HepG2 (cell line): ENCODE measurements around the gene CXXC5. TPM values are rescaled to one million over a fixed set of nuclear protein-coding genes. Genes with fewer than 3 reads are reported as not detected.

Source experiments
- ATF7 ChIP-seq, 2 experiments: fragments of 450-650 bp in 1 of 2; sonication (generic) in 1 of 2; formaldehyde crosslinking in 1 of 2; IDR thresholded peaks; 2 replicates each; pipeline versions ENCODE4 v1.4.0 to v1.6.1; 2016 to 2020; ENCODE audit warnings: antibody characterized with exemption in 1 of 2, mild to moderate bottlenecking in 1 of 2, missing genetic modification reagents in 1 of 2
- BCL6 ChIP-seq: IDR thresholded peaks from 2 replicates; pipeline ENCODE4 v1.6.1; 2016; ENCODE audit warnings: missing genetic modification reagents, missing compliant biosample characterization
- CENPT ChIP-seq: sonication (generic); formaldehyde crosslinking; IDR thresholded peaks from 2 replicates; pipeline ENCODE4 v1.8.0; 2022; ENCODE audit warnings: low read depth, mild to moderate bottlenecking, moderate library complexity, missing genetic modification reagents
- CTCF ChIP-seq: sonication (generic); formaldehyde crosslinking; IDR thresholded peaks from 2 replicates; pipeline ENCODE4 v1.5.0; 2020; ENCODE audit warnings: mild to moderate bottlenecking, missing genetic modification reagents, moderate library complexity
- DR1 ChIP-seq: sonication (generic); formaldehyde crosslinking; IDR thresholded peaks from 2 replicates; pipeline ENCODE4 v1.8.0; 2021; ENCODE audit warnings: mild to moderate bottlenecking, missing genetic modification reagents, inconsistent platforms
- EED ChIP-seq: sonication (generic); formaldehyde crosslinking; IDR thresholded peaks from 2 replicates; pipeline ENCODE4 v1.5.0; 2020; ENCODE audit warnings: mild to moderate bottlenecking, missing genetic modification reagents
- FOXC1 ChIP-seq: sonication (generic); formaldehyde crosslinking; IDR thresholded peaks from 2 replicates; pipeline ENCODE4 v1.8.0; 2022; ENCODE audit warnings: mild to moderate bottlenecking, missing genetic modification reagents, borderline replicate concordance
- GATAD1 ChIP-seq: IDR thresholded peaks from 2 replicates; pipeline ENCODE4 v1.6.1; 2016; ENCODE audit warnings: missing genetic modification reagents, missing compliant biosample characterization
- HNF4A ChIP-seq: sonication (generic); formaldehyde crosslinking; IDR thresholded peaks from 2 replicates; pipeline ENCODE4 v1.4.0; 2020; ENCODE audit warnings: missing genetic modification reagents
- NFATC3 ChIP-seq: sonication (generic); formaldehyde crosslinking; IDR thresholded peaks from 2 replicates; pipeline ENCODE4 v1.5.1; 2020; ENCODE audit warnings: mild to moderate bottlenecking, missing genetic modification reagents
- NR2F2 ChIP-seq: IDR thresholded peaks from 2 replicates; pipeline ENCODE4 v1.6.1; 2012; ENCODE audit warnings: low read depth, inconsistent platforms, borderline replicate concordance
- PHF21A ChIP-seq: sonication (generic); formaldehyde crosslinking; IDR thresholded peaks from 2 replicates; pipeline ENCODE4 v1.5.0; 2020; ENCODE audit warnings: mild to moderate bottlenecking, missing genetic modification reagents
- SKIL ChIP-seq: sonication (generic); formaldehyde crosslinking; IDR thresholded peaks from 2 replicates; pipeline ENCODE4 v1.8.0; 2022; ENCODE audit warnings: missing genetic modification reagents, mild to moderate bottlenecking, moderate library complexity, borderline replicate concordance
- TP53 ChIP-seq: sonication (generic); formaldehyde crosslinking; conservative IDR thresholded peaks from 2 replicates; pipeline ENCODE4 v1.4.0; 2020; ENCODE audit warnings: missing genetic modification reagents
- ZBTB37 ChIP-seq: sonication (generic); formaldehyde crosslinking; IDR thresholded peaks from 2 replicates; pipeline ENCODE4 v1.4.0; 2020; ENCODE audit warnings: mild to moderate bottlenecking, missing genetic modification reagents
- ZNF274 ChIP-seq: sonication (generic); formaldehyde crosslinking; IDR thresholded peaks from 2 replicates; pipeline ENCODE4 v1.5.1; 2020; ENCODE audit warnings: mild to moderate bottlenecking, missing genetic modification reagents
- ZNF33B ChIP-seq: sonication (generic); formaldehyde crosslinking; IDR thresholded peaks from 2 replicates; pipeline ENCODE4 v1.5.1; 2020; ENCODE audit warnings: mild to moderate bottlenecking, missing genetic modification reagents
- ZNF501 ChIP-seq: sonication (generic); formaldehyde crosslinking; IDR thresholded peaks from 2 replicates; pipeline ENCODE4 v1.5.1; 2020; ENCODE audit warnings: mild to moderate bottlenecking, moderate library complexity, missing genetic modification reagents
- ZNF549 ChIP-seq: sonication (generic); formaldehyde crosslinking; IDR thresholded peaks from 2 replicates; pipeline ENCODE4 v1.5.0; 2020; ENCODE audit warnings: missing genetic modification reagents
- ZNF678 ChIP-seq: sonication (generic); formaldehyde crosslinking; IDR thresholded peaks from 2 replicates; pipeline ENCODE4 v1.4.0; 2020; ENCODE audit warnings: mild to moderate bottlenecking, missing genetic modification reagents
- ZNF703 ChIP-seq: sonication (generic); formaldehyde crosslinking; IDR thresholded peaks from 2 replicates; pipeline ENCODE4 v1.5.1; 2020; ENCODE audit warnings: missing genetic modification reagents, mild to moderate bottlenecking, moderate library complexity, borderline replicate concordance
- ZNF770 ChIP-seq: sonication (generic); formaldehyde crosslinking; IDR thresholded peaks from 2 replicates; pipeline ENCODE4 v1.5.0; 2020; ENCODE audit warnings: mild to moderate bottlenecking, missing genetic modification reagents
- ZNF782 ChIP-seq: sonication (generic); formaldehyde crosslinking; IDR thresholded peaks from 2 replicates; pipeline ENCODE4 v1.4.0; 2020; ENCODE audit warnings: missing genetic modification reagents, mild to moderate bottlenecking, borderline replicate concordance
- polyA plus RNA-seq, 8 experiments: library from polyadenylated mRNA; depleted of rRNA in 3 of 8; stranded (reverse) in 7 of 8; unstranded in 1 of 8; fragments of >200 nt; fragmentation: Illumina TruSeq in 4 of 8; extraction: Trizol in 4 of 8; gene quantifications; 2 replicates each; pipeline versions ENCODE4 v1.2.1 to v1.2.3, GENCODE V29; 2011 to 2016; ENCODE audit warnings: low read depth in 4 of 8, missing spikeins in 1 of 8, mixed read lengths in 1 of 8; ENCODE audit not compliant: insufficient read depth in 1 of 8
- total RNA-seq, 5 experiments: library from RNA; depleted of rRNA; stranded (reverse); fragments of >200 nt; fragmentation: Illumina TruSeq; extraction: Trizol; gene quantifications; 2 replicates each; pipeline ENCODE4 v1.2.3, GENCODE V29; 2016; ENCODE audit warnings: low read depth in 1 of 5

CXXC5 gene
- total and polyA plus RNA-seq, 2 of the 13 experiments (the other 11 are each of a cell fraction or from before 2014, with no cell fraction given), result 32.3 to 33.0 TPM

- TF ChIP-seq CTCF (CRISPR knock-in tag) (no peak), NFATC3 (no peak), ZNF549 (CRISPR knock-in tag) (no peak), HNF4A (CRISPR knock-in tag) (peak; percentile 27; the same call in 1 of the 2 replicates), ZNF782 (CRISPR knock-in tag) (no peak), ZNF770 (peak; percentile 80), CENPT (CRISPR knock-in tag) (no peak), GATAD1 (CRISPR knock-in tag) (no peak), DR1 (no peak), PHF21A (CRISPR knock-in tag) (peak; percentile 28; the same call in 1 of the 2 replicates), ZNF678 (CRISPR knock-in tag) (no peak), FOXC1 (peak; percentile 34; the same call in 1 of the 2 replicates), ZNF274 (CRISPR knock-in tag) (0 out of 2 replicates have a peak, but pooled peaks have one; percentile 19), BCL6 (CRISPR knock-in tag) (no peak), ATF7 (IDR thresholded peaks at IDR 0.05) (no peak; the same call in 1 of the 2 replicates), ATF7 (CRISPR knock-in tag; IDR thresholded peaks at IDR 0.05) (no peak), ZNF33B (CRISPR knock-in tag) (no peak), ZNF501 (peak; percentile 72; the same call in 1 of the 2 replicates), TP53 (CRISPR knock-in tag) (no peak), ZNF703 (CRISPR knock-in tag) (no peak), ZBTB37 (CRISPR knock-in tag) (no peak), EED (CRISPR knock-in tag) (no peak), NR2F2 (no peak), SKIL (CRISPR knock-in tag) (0 out of 2 replicates have a peak, but pooled peaks have one; percentile 43)
Observed at GRCh38 chr5:139696167-139696893, 48.2 kb downstream of the CXXC5 start (continued).
